ENCODE results near the gene TIGD7.
A peak's percentile ranks its signal among the peaks of the same experiment; 100 is the strongest.

TIGD7 gene

DNA sequence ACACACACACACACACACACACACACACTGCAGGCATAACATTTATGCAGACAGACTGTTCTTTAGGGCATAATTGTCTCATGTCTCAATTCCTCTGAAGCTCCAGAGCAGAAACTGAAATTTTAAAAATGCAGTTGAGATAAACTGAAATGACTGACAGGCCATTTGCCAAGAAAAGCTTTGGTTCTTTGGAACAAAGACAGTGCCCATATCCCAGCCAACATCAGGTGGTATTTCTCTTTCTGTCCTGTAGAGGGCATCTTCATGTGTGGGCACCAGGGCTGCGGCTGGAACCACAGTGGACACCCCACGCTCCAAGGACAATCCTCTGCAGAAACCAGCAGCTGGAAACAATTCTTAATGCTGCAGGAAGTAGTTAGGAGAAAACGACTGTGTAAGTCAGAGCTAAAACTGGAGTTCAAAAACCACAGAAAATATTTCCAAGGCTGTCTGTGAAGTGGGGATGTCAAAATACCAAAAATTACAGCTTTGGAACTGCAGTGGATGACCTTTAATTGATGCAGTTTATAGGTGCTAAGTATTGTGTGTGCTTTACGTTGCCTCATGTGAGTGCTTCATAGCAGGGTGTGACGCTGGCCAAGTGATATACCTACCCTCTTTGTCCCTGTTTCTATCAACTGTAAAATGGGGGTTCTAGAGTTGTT lies 38.2 kb downstream of the TIGD7 start:
- Mint-ChIP-seq H3K4me3 (no peak overlapping the region), H3K27ac (no peak overlapping the region), H3K4me1 (peaks cover 26% of the 10 kb centered on the region), H3K9me3 (no peaks in the 10 kb centered on the region), H3K36me3 (peaks cover 17% of the 10 kb centered on the region), H3K27me3 (no peaks in the 10 kb centered on the region)
- no peak for ATAC-seq

DNA sequence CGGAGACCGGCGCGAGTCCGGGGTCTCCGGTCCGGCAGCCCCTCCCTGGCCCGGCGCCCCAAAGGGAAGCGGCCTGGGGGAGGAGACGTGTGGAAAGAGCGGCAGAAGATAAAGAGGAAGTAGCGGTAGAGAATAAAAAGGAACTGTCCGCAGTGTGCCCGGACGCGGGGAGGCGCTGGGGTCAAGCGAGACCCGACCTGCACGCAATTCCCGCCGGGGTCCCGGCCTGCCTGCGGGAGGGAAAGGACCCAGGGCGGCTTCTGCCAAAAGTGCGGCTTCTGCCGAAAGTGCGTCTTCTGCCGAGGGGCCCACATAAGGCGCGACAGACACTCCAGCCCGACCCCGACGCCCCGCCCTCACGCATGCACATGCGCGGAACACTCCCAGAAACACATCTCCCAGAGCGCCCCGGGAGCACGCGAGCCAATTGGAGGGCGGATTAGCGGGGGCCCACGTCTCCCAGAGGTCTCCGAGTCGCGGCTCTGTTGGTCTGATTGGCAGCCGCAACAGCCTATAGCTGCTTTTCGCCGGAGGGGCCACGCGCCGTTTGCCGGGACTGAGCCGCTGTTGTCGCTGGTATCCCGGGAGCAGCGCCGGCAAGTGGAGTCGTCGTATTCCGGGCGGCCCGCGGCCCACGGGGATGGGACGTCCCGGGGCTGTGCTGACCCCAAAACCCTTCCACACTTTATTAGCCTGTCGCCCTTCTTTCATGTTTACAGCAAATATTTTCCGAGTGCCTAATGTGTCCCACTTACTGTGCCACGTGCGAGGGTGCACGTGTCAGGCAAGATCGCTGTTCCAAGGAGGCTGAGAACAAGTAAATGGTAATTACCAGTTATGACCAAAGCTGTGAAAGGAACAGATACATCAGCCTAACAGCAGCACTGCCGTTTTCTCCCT lies 40.8 kb downstream of the TIGD7 start:
- H3K27me3 Mint-ChIP-seq = no peaks in the 10 kb centered on the region
- peak overlapping the region; percentile 95 for H3K27ac Mint-ChIP-seq
- H3K4me3 Mint-ChIP-seq = peak overlapping the region; percentile 84
- no peaks in the 10 kb centered on the region for H3K9me3 Mint-ChIP-seq
- H3K4me1 Mint-ChIP-seq = peaks cover 27% of the 10 kb centered on the region
- peaks cover 16% of the 10 kb centered on the region for H3K36me3 Mint-ChIP-seq
- ATAC-seq = peak; percentile 95

- no peaks in the 10 kb centered on the region for H3K9me3 Mint-ChIP-seq
- no peak for ATAC-seq
- peaks cover 27% of the 10 kb centered on the region for H3K4me1 Mint-ChIP-seq
- peaks cover 5% of the 10 kb centered on the region for H3K36me3 Mint-ChIP-seq
- peak overlapping the region; percentile 46 for H3K4me3 Mint-ChIP-seq
- H3K27me3 Mint-ChIP-seq = peaks cover 9% of the 10 kb centered on the region
- peak overlapping the region; percentile 95 for H3K27ac Mint-ChIP-seq
Observed at GRCh38 chr16:3262517-3262916, 42.7 kb downstream of the TIGD7 start.

- Mint-ChIP-seq H3K9me3 (no peaks in the 10 kb centered on the region), H3K4me3 (no peak overlapping the region), H3K36me3 (no peaks in the 10 kb centered on the region), H3K27ac (no peak overlapping the region), H3K4me1 (peaks cover 22% of the 10 kb centered on the region), H3K27me3 (peaks cover 28% of the 10 kb centered on the region)
- ATAC-seq = no peak
Observed at GRCh38 chr16:3259836-3260235, 45.4 kb downstream of the TIGD7 start.

DNA sequence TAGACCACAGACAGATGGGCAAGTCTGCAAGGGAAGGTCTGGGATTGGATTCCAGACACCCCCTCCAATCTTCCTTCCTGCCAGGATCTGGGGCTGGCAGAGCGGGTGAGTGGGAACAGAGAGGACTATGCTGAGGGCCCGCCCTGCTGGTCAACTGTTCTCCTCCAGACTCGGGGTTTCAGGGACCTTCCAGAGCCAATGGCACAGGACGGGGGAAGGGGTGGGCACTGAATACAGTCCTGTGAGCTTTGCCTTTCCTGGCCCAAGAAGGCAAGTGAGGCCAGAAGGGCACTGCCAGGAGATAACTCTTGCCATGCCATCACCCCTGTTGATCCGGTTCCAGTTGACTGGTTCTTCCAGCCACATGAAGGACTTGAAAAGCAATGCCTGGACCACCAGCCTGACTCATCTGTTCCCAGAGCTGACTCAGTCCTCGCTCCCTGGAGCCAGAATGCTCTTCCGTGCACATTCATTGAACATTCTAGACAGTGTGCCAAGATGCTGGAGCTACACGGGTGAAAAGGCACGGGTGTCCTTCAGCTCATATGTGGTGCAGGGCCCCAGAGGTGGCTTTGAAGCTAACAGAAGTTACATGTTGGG lies 48.3 kb downstream of the TIGD7 start:
- H3K27ac Mint-ChIP-seq = no peak overlapping the region
- peaks cover under 1% of the 10 kb centered on the region for H3K4me1 Mint-ChIP-seq
- H3K4me3 Mint-ChIP-seq = no peak overlapping the region
- H3K9me3 Mint-ChIP-seq = no peaks in the 10 kb centered on the region
- H3K27me3 Mint-ChIP-seq = peaks cover 28% of the 10 kb centered on the region
- no peak for ATAC-seq
- H3K36me3 Mint-ChIP-seq = no peaks in the 10 kb centered on the region

- no peak within 1 kb of the TSS for H3K27ac Mint-ChIP-seq
- H3K36me3 Mint-ChIP-seq = no peaks in the 10 kb centered on the region
- no peaks in the 10 kb centered on the region for H3K9me3 Mint-ChIP-seq
- H3K27me3 Mint-ChIP-seq = peaks cover 33% of the 10 kb centered on the region
- no peak for ATAC-seq
- no peaks in the 10 kb centered on the region for H3K4me1 Mint-ChIP-seq
- no peak within 1 kb of the TSS for H3K4me3 Mint-ChIP-seq
Observed at GRCh38 chr16:3256146-3256865, 48.9 kb downstream of the TIGD7 start, which contains the start of gene MEFV. MEFV (minus strand) TSS chr16:3256633; CDS start chr16:3256587, 46 bp downstream.

DNA sequence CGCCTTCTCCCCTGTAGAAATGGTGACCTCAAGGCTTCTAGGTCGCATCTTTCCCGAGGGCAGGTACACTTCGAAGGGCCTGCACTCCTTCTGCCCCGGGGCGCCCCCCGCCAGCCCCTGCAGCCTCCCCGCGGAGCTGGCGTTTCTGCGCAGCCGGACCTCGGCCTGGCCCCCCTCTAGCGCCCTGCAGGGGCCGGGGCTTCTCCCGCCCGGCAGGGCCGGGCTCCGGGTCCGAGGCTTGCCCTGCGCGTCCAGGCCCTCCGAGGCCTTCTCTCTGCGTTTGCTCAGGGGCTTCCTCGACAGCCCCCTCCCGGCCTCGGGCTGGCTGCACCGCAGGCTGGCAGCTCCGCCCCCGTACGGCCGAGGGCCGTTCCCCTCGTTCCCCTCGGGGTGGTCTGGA lies 50.9 kb downstream of the TIGD7 start:
- Mint-ChIP-seq H3K9me3 (no peaks in the 10 kb centered on the region), H3K27ac (no peak overlapping the region), H3K4me3 (no peak overlapping the region), H3K4me1 (no peaks in the 10 kb centered on the region), H3K27me3 (peaks cover 40% of the 10 kb centered on the region), H3K36me3 (no peaks in the 10 kb centered on the region)
- no peak for ATAC-seq

DNA sequence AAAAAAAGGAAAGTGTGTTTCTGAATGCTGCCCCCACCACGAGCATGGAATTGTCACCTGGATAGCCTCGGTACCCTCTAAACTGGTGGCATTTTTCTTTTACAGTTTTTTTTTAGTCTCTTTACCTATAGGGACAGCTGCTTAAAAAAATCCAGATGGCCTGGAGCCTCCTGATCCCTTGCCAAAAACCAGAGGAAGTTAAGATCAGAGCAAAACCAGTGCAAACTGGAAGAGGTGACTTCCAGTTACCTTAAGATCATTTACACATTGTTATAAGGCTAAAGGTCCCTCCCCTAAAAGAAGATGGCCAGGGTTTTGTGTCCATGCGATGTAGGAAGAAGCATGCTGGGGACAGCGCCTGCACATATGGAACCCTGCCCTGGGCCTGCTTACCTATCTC lies 52.3 kb downstream of the TIGD7 start:
- no peaks in the 10 kb centered on the region for H3K4me1 Mint-ChIP-seq
- H3K27me3 Mint-ChIP-seq = peaks cover 46% of the 10 kb centered on the region
- H3K4me3 Mint-ChIP-seq = no peak overlapping the region
- no peak for ATAC-seq
- H3K9me3 Mint-ChIP-seq = no peaks in the 10 kb centered on the region
- no peaks in the 10 kb centered on the region for H3K36me3 Mint-ChIP-seq
- H3K27ac Mint-ChIP-seq = no peak overlapping the region

DNA sequence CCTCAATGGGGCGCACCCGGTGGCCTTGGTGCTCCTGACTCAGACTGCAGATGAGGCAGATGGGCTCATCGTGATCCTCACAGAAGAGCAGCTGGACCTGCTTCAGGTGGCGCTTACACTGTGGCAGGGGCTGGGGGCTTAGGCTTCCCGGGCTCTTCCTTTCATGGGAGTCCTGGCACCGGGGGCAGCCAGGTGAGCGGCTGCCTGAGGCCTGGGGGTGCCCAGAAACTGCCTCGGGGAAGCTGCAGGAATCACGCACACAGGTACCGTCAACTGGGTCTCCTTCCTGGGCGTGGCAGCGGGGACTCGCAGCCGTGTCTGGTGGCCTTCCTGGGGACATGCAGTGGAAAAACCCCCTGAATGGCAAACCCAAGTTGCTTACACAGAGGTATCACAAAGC lies 55.8 kb downstream of the TIGD7 start:
- Mint-ChIP-seq H3K36me3 (no peaks in the 10 kb centered on the region), H3K4me3 (no peak overlapping the region), H3K27ac (no peak overlapping the region), H3K27me3 (peaks cover 52% of the 10 kb centered on the region), H3K9me3 (no peaks in the 10 kb centered on the region), H3K4me1 (no peaks in the 10 kb centered on the region)
- no peak for ATAC-seq

DNA sequence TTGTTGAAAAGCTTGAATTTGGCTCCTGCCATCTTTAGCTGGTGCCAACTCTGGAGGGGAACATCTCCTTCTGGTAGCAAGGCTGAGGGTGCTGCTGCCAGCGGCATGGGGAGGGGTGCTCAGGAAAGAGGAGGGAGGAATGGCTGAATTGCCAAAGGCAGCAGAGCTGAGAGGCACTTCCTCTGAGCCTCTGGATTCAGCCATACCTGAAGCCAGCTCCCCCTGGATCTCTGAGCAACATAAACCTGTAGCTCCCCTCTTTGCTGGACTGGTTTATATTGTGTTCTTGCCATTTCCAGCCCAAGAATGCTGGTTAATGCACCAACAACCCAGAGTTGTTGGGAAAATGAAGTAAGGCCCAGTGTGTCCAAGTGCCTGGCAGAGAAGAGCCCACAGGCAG lies 56.2 kb downstream of the TIGD7 start:
- Mint-ChIP-seq H3K4me3 (no peak overlapping the region), H3K36me3 (no peaks in the 10 kb centered on the region), H3K27me3 (peaks cover 57% of the 10 kb centered on the region), H3K4me1 (no peaks in the 10 kb centered on the region), H3K27ac (no peak overlapping the region), H3K9me3 (no peaks in the 10 kb centered on the region)
- ATAC-seq = no peak

All from stimulated activated memory B cell treated with anti-CD40 and anti-IgM and Interleukin-4, amounts not matched to agents 10 μg/mL and 1 μg/mL and 100 μg/mL, for 72 hours (primary cell).